ENCODE data around the gene CSK.

The CSK gene

GRCh38 chr15:74845581-74845980, 63.7 kb downstream of the CSK start:
- DNase-seq: no peak

DNA sequence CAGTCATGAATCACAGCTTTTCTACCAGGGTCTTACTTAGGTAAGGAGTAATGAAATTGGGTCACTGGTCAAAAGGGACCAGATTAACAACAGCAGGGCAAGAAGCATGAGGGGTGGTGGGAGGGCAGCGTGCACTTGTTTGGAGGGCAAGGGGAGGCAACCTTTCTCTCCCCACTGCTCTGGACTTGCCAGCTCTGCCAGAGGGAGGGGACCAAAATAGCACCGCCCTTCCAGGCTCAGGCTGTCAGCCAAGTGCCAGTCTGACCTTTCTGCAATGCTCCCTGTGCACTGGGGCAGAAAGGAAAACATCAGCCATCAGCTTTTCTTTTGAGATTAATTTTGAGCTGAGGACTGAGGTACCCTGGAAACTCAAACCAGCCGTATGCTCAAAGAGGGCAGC, 65.6 kb downstream of the CSK start:
- DNase-seq: no peak

- DNase-seq: no peak
Measured at GRCh38 chr15:74850393-74850792, 68.5 kb downstream of the CSK start.

DNA sequence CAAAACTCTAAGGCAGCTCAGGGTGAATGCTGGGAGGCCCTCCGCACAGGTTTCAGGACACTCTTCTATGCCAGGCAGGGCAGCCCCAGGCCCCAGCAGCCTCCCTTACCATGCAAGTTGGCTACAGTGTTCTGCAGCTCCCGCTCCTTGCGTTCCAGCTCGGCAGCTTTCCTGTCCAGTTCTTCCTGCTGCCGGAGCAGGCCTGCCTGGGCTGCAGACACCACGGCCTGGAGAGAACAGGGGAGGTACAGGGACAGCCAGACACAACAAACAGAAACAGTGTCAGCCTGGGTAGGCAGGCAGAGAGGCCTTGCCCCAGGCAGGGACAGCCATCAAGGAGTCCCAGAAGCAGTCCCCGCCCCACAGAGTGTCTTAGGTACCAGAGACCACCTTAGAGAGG, 70.1 kb downstream of the CSK start:
- no peak for DNase-seq

Data from DMS79 (cell line).